Testis (tissue), 3 donors: ENCODE results near the gene OS9. TPM values are rescaled to one million over a fixed set of nuclear protein-coding genes. Genes with fewer than 3 reads are reported as not detected.
A peak's percentile ranks its signal among the peaks of the same experiment; 100 is the strongest.

ENCODE experiments used
- DNase-seq: peaks from one replicate; pipeline ENCODE4 v3.0.0-alpha.2; 2019
- H3K27ac ChIP-seq, 2 donors: fragments of 200-600 bp; sonication (generic); one replicate each; pipeline ENCODE4 v1.5.1; 2019
- H3K27me3 ChIP-seq: fragments of 200-600 bp; sonication (generic); one replicate; pipeline ENCODE4 v1.5.1; 2019
- H3K36me3 ChIP-seq: fragments of 200-600 bp; sonication (generic); one replicate; pipeline ENCODE4 v1.5.1; 2017; ENCODE audit warnings: low read depth; ENCODE audit errors: missing control alignments
- H3K4me1 ChIP-seq: fragments of 200-600 bp; sonication (generic); one replicate; pipeline ENCODE4 v1.5.1; 2019
- H3K4me3 ChIP-seq, 2 donors: fragments of 200-600 bp; sonication (generic); one replicate each; pipeline ENCODE4 v1.5.1; 2017 to 2019
- H3K9me3 ChIP-seq: fragments of 200-600 bp; sonication (generic); one replicate; pipeline ENCODE4 v1.5.1; 2017
- CTCF ChIP-seq, 3 experiments: fragments of 450-650 bp in 2 of 3; fragments of 200-600 bp in 1 of 3; sonication (generic) in 1 of 3; IDR thresholded peaks; one replicate each; pipeline ENCODE4 v1.5.1; 2016 to 2019; ENCODE audit warnings: antibody characterized with exemption in 3 of 3, mild to moderate bottlenecking in 2 of 3, moderate library complexity in 1 of 3
- POLR2A ChIP-seq: fragments of 450-650 bp; IDR thresholded peaks from one replicate; pipeline ENCODE4 v1.6.1; 2017; ENCODE audit warnings: antibody characterized with exemption, mild to moderate bottlenecking, moderate library complexity
- WGBS, 2 donors: methylation state at CpG; one replicate each; pipeline ENCODE4 v1.1.5; 2018; 5-methylcytosine and 5-hydroxymethylcytosine counted together
- intact Hi-C: fragments of 100-400 bp; cut with DNase I; formaldehyde crosslinking; loops from one replicate; pipeline ENCODE4 v1.15.1; 2023; ENCODE audit warnings: low total_unique reads
- polyA plus RNA-seq: library from polyadenylated mRNA; stranded (reverse); fragments of 350-450 nt; fragmentation: Illumina TruSeq; extraction: RNeasy Lipid Tissue Mini Kit (QIAGEN cat#74804); gene quantifications from one replicate; pipeline ENCODE4 v1.2.3, GENCODE V29; 2014; ENCODE audit warnings: low read depth, low replicate concordance; ENCODE audit not compliant: insufficient read depth
- total RNA-seq, 2 donors: library from RNA; depleted of rRNA; stranded (reverse); fragments of >200 nt; gene quantifications; one replicate each; pipeline ENCODE4 v1.2.3, GENCODE V29; 2016

The OS9 gene
- total and polyA plus RNA-seq, 3 donors from 2014 or later: 88.1 to 158 (median 121) TPM

GRCh38 chr12:57679697-57680096 lies 14.2 kb upstream of the OS9 start:
- Histone ChIP-seq H3K27ac (no peak overlapping the region), H3K36me3 (no peaks in the 10 kb centered on the region), H3K9me3 (no peaks in the 10 kb centered on the region), H3K4me1 (no peaks in the 10 kb centered on the region), H3K4me3 (no peak overlapping the region), H3K27me3 (no peaks in the 10 kb centered on the region)
- no peak for DNase-seq
- no peak for TF ChIP-seq CTCF (IDR thresholded peaks at IDR 0.05)
- TF ChIP-seq POLR2A: no peak
- intact Hi-C loops: no loop called here

GRCh38 chr12:57687862-57688261 lies 6.1 kb upstream of the OS9 start:
- no peaks in the 10 kb centered on the region for H3K9me3 ChIP-seq
- H3K27ac ChIP-seq: no peak overlapping the region
- no peaks in the 10 kb centered on the region for H3K27me3 ChIP-seq
- H3K36me3 ChIP-seq: no peaks in the 10 kb centered on the region
- 78 to 87% methylated on average over 4 of the region's 4 CpGs for WGBS, 2 donors
- intact Hi-C loops: no loop called here
- DNase-seq: no peak
- no peak for TF ChIP-seq POLR2A
- no peak for TF ChIP-seq CTCF (IDR thresholded peaks at IDR 0.05)
- H3K4me1 ChIP-seq: no peaks in the 10 kb centered on the region
- H3K4me3 ChIP-seq: no peak overlapping the region

GRCh38 chr12:57688931-57689330 lies 5.0 kb upstream of the OS9 start:
- Histone ChIP-seq H3K36me3 (no peaks in the 10 kb centered on the region), H3K27ac (no peak overlapping the region), H3K4me1 (no peaks in the 10 kb centered on the region), H3K9me3 (no peaks in the 10 kb centered on the region), H3K4me3 (no peak overlapping the region), H3K27me3 (no peaks in the 10 kb centered on the region)
- no peak for TF ChIP-seq CTCF (IDR thresholded peaks at IDR 0.05)
- no peak for TF ChIP-seq POLR2A
- 60 to 66% methylated on average over 2 of the region's 2 CpGs for WGBS, 2 donors
- no peak for DNase-seq
- intact Hi-C loops: no loop called here

GRCh38 chr12:57692500-57692899 lies 1.4 kb upstream of the OS9 start:
- 66 to 77% methylated on average over 15 of the region's 15 CpGs for WGBS, 2 donors
- TF ChIP-seq POLR2A (no peak), CTCF (IDR thresholded peaks at IDR 0.05) (no peak)
- intact Hi-C loops: no loop called here

GRCh38 chr12:57693317-57693658 lies 644 bp upstream of the OS9 start:
- Histone ChIP-seq H3K9me3 (no peaks in the 10 kb centered on the region), H3K27ac (no peak overlapping the region), H3K27me3 (no peaks in the 10 kb centered on the region), H3K4me3 (peak overlapping the region; percentile 10 to 77), H3K4me1 (peaks cover 6% of the 10 kb centered on the region), H3K36me3 (no peaks in the 10 kb centered on the region)
- intact Hi-C loops: no loop called here
- DNase-seq: no peak
- TF ChIP-seq CTCF (IDR thresholded peaks at IDR 0.05): no peak
- TF ChIP-seq POLR2A: no peak
- WGBS, 2 donors: 29 to 37% methylated on average over 10 of the region's 10 CpGs

More at GRCh38 chr12:57692500-57692899, 1.4 kb upstream of the OS9 start:
- Histone ChIP-seq H3K27ac (no peak overlapping the region), H3K27me3 (no peaks in the 10 kb centered on the region), H3K4me3 (no peak overlapping the region), H3K36me3 (no peaks in the 10 kb centered on the region), H3K9me3 (no peaks in the 10 kb centered on the region), H3K4me1 (peaks cover 6% of the 10 kb centered on the region)
- DNase-seq: no peak
